Hepatocyte (in vitro differentiated cells): ENCODE measurements around the gene KDM3B. TPM values are rescaled to one million over a fixed set of nuclear protein-coding genes. Genes with fewer than 3 reads are reported as not detected.

Source experiments
- DNase-seq: peaks from one replicate; pipeline ENCODE4 v3.0.0-alpha.2; 2016; ENCODE audit warnings: low spot score
- H2AFZ ChIP-seq: fragments of 200-600 bp; sonication (generic); 2 replicates; pipeline ENCODE4 v1.6.0; 2016; ENCODE audit warnings: antibody characterized with exemption, mild to moderate bottlenecking
- H3K27ac ChIP-seq: fragments of 200-600 bp; sonication (generic); 2 replicates; pipeline ENCODE4 v1.5.1; 2016; ENCODE audit warnings: mild to moderate bottlenecking
- H3K27me3 ChIP-seq: fragments of 200-600 bp; sonication (generic); 2 replicates; pipeline ENCODE4 v1.6.1; 2016
- H3K36me3 ChIP-seq: fragments of 200-600 bp; sonication (generic); replicated peaks from 2 replicates; pipeline ENCODE4 v1.5.1; 2016; ENCODE audit warnings: low read depth; ENCODE audit not compliant: insufficient read depth
- H3K4me1 ChIP-seq: fragments of 200-600 bp; sonication (generic); 2 replicates; pipeline ENCODE4 v1.5.1; 2016; ENCODE audit warnings: mild to moderate bottlenecking, moderate library complexity; ENCODE audit not compliant: insufficient read depth
- H3K4me2 ChIP-seq: fragments of 200-600 bp; sonication (generic); 2 replicates; pipeline ENCODE4 v1.6.0; 2016
- H3K4me3 ChIP-seq: fragments of 200-600 bp; sonication (generic); 2 replicates; pipeline ENCODE4 v1.5.1; 2016; ENCODE audit warnings: mild to moderate bottlenecking
- H3K79me2 ChIP-seq: fragments of 200-600 bp; sonication (generic); 2 replicates; pipeline ENCODE4 v1.6.0; 2017; ENCODE audit warnings: mild to moderate bottlenecking
- H3K9me2 ChIP-seq: fragments of 200-600 bp; sonication (generic); replicated peaks from 2 replicates; pipeline ENCODE4 v1.6.0; 2017; ENCODE audit warnings: mild to moderate bottlenecking; ENCODE audit not compliant: insufficient read depth
- H3K9me3 ChIP-seq: fragments of 200-600 bp; sonication (generic); 2 replicates; pipeline ENCODE4 v1.5.1; 2016; ENCODE audit warnings: low read depth, mild to moderate bottlenecking
- H4K20me1 ChIP-seq: fragments of 200-600 bp; sonication (generic); 2 replicates; pipeline ENCODE4 v1.6.0; 2016; ENCODE audit warnings: mild to moderate bottlenecking; ENCODE audit not compliant: insufficient read depth, poor library complexity, severe bottlenecking
- CTCF ChIP-seq: fragments of 200-600 bp; sonication (generic); IDR thresholded peaks from 2 replicates; pipeline ENCODE4 v1.5.1; 2016; ENCODE audit warnings: antibody characterized with exemption, mild to moderate bottlenecking; ENCODE audit not compliant: poor library complexity
- EZH2 ChIP-seq: fragments of 200-600 bp; sonication (generic); IDR thresholded peaks from 2 replicates; pipeline ENCODE4 v1.6.1; 2016; ENCODE audit warnings: antibody characterized with exemption, mild to moderate bottlenecking, borderline replicate concordance
- EZH2phosphoT487 ChIP-seq: fragments of 200-600 bp; sonication (generic); IDR thresholded peaks from one replicate; pipeline ENCODE4 v1.6.1; 2018; ENCODE audit warnings: antibody characterized with exemption, mild to moderate bottlenecking, low read depth, moderate library complexity; ENCODE audit not compliant: unreplicated experiment, severe bottlenecking
- WGBS: methylation state at CpG from one replicate; pipeline ENCODE4 v1.1.6; 2016; ENCODE audit warnings: low lambda C conversion rate; ENCODE audit errors: missing lambda C conversion rate; 5-methylcytosine and 5-hydroxymethylcytosine counted together
- polyA plus RNA-seq: library from polyadenylated mRNA; unstranded; fragments of >200 nt; fragmentation: Nextera tagmentation; extraction: Ambion mirVana; gene quantifications from 2 replicates; pipeline ENCODE4 v1.2.1, GENCODE V29; 2016
- total RNA-seq: library from RNA; depleted of rRNA; stranded (reverse); fragments of >200 nt; gene quantifications from 2 replicates; pipeline ENCODE4 v1.2.3, GENCODE V29; 2014

Gene KDM3B
- total and polyA plus RNA-seq, 2 experiments from 2014 or later, result 22.1 to 67.8 TPM

- 90% methylated on average over 3 of the region's 3 CpGs for WGBS
- Histone ChIP-seq H3K9me2 (no peaks in the 10 kb centered on the region), H3K79me2 (peaks cover 60% of the 10 kb centered on the region), H3K4me1 (peaks cover 16% of the 10 kb centered on the region), H3K27me3 (no peaks in the 10 kb centered on the region), H4K20me1 (peaks cover 23% of the 10 kb centered on the region), H3K27ac (peak overlapping the region; percentile 98), H3K9me3 (no peaks in the 10 kb centered on the region), H3K4me3 (peak overlapping the region; percentile 60), H3K4me2 (peak overlapping the region; percentile 98), H3K36me3 (no peaks in the 10 kb centered on the region), H2AFZ (no peak overlapping the region)
- DNase-seq, result no peak
- TF ChIP-seq EZH2phosphoT487 (no peak), EZH2 (no peak), CTCF (no peak)
Measured at GRCh38 chr5:138340008-138340407, 12.5 kb upstream of the KDM3B start.

GRCh38 chr5:138344887-138345622 is 7.4 kb upstream of the KDM3B start:
- Histone ChIP-seq H3K36me3 (no peaks in the 10 kb centered on the region), H3K9me3 (no peaks in the 10 kb centered on the region), H3K27ac (no peak overlapping the region), H3K4me2 (no peak overlapping the region), H3K4me3 (no peak overlapping the region), H3K27me3 (no peaks in the 10 kb centered on the region), H4K20me1 (peaks cover 16% of the 10 kb centered on the region), H3K9me2 (no peaks in the 10 kb centered on the region), H3K4me1 (peaks cover 9% of the 10 kb centered on the region), H2AFZ (no peak overlapping the region), H3K79me2 (peaks cover 42% of the 10 kb centered on the region)
- TF ChIP-seq EZH2phosphoT487, result no peak
- DNase-seq, result no peak
- WGBS, result 98% methylated on average over 26 of the region's 32 CpGs

GRCh38 chr5:138346889-138347288 is 5.6 kb upstream of the KDM3B start:
- Histone ChIP-seq H3K9me3 (no peaks in the 10 kb centered on the region), H3K4me2 (no peak overlapping the region), H3K9me2 (no peaks in the 10 kb centered on the region), H3K4me1 (no peaks in the 10 kb centered on the region), H3K79me2 (peaks cover 24% of the 10 kb centered on the region), H3K27ac (no peak overlapping the region), H3K27me3 (no peaks in the 10 kb centered on the region), H4K20me1 (no peaks in the 10 kb centered on the region), H3K4me3 (no peak overlapping the region), H3K36me3 (no peaks in the 10 kb centered on the region), H2AFZ (no peak overlapping the region)
- DNase-seq, result no peak
- 97% methylated on average over 14 of the region's 14 CpGs for WGBS
- TF ChIP-seq EZH2phosphoT487, result no peak
- no peak for TF ChIP-seq EZH2
- no peak for TF ChIP-seq CTCF

- TF ChIP-seq EZH2phosphoT487 (no peak), EZH2 (no peak), CTCF (no peak)
- Histone ChIP-seq H3K9me2 (no peaks in the 10 kb centered on the region), H3K4me2 (no peak overlapping the region), H2AFZ (no peak overlapping the region), H3K9me3 (no peaks in the 10 kb centered on the region), H3K4me3 (no peak overlapping the region), H4K20me1 (peaks cover 6% of the 10 kb centered on the region), H3K4me1 (peaks cover 6% of the 10 kb centered on the region), H3K27me3 (no peaks in the 10 kb centered on the region), H3K79me2 (peaks cover 21% of the 10 kb centered on the region), H3K36me3 (no peaks in the 10 kb centered on the region), H3K27ac (no peak overlapping the region)
- WGBS, result 100% methylated on average over 1 of the region's 1 CpG
- no peak for DNase-seq
Measured at GRCh38 chr5:138349852-138350562, 2.5 kb upstream of the KDM3B start.
